H9 (cell line): Measurements from ENCODE around the gene PCDHGB7. TPM values are rescaled to one million over a fixed set of nuclear protein-coding genes. Genes with fewer than 3 reads are reported as not detected.

Source experiments
- DNase-seq: peaks from one replicate; pipeline ENCODE4 v3.0.0-alpha.2; 2017
- H2AFZ ChIP-seq: one replicate; pipeline ENCODE4 v1.6.1; 2013; ENCODE audit warnings: mild to moderate bottlenecking, low read length, control low read depth, moderate library complexity
- H2AK5ac ChIP-seq: 2 replicates; pipeline ENCODE4 v1.6.1; 2013; ENCODE audit warnings: low read length, control low read depth, mixed read lengths; ENCODE audit not compliant: insufficient read length
- H2BK120ac ChIP-seq: one replicate; pipeline ENCODE4 v1.6.1; 2013; ENCODE audit warnings: low read depth, mild to moderate bottlenecking, low read length, control low read depth, inconsistent platforms; ENCODE audit not compliant: poor library complexity, severe bottlenecking
- H2BK12ac ChIP-seq: 2 replicates; pipeline ENCODE4 v1.6.1; 2013; ENCODE audit warnings: low read length, control low read depth, mixed read lengths, low read depth; ENCODE audit not compliant: insufficient read length
- H2BK15ac ChIP-seq: 2 replicates; pipeline ENCODE4 v1.6.1; 2013; ENCODE audit warnings: low read depth, low read length, control low read depth
- H2BK20ac ChIP-seq: one replicate; pipeline ENCODE4 v1.6.1; 2013; ENCODE audit warnings: low read depth, mild to moderate bottlenecking, low read length, control low read depth, inconsistent platforms; ENCODE audit not compliant: poor library complexity, severe bottlenecking
- H2BK5ac ChIP-seq: 2 replicates; pipeline ENCODE4 v1.6.1; 2013; ENCODE audit warnings: low read length, control low read depth, mixed read lengths; ENCODE audit not compliant: insufficient read length
- H3K14ac ChIP-seq: 2 replicates; pipeline ENCODE4 v1.6.1; 2013; ENCODE audit warnings: low read length, control low read depth; ENCODE audit not compliant: insufficient read depth
- H3K18ac ChIP-seq: 2 replicates; pipeline ENCODE4 v1.6.1; 2013; ENCODE audit warnings: low read depth, mild to moderate bottlenecking, mixed read lengths, low read length, control low read depth; ENCODE audit not compliant: insufficient read length
- H3K23ac ChIP-seq: 2 replicates; pipeline ENCODE4 v1.6.1; 2013; ENCODE audit warnings: low read length, control low read depth, mixed read lengths, low read depth; ENCODE audit not compliant: insufficient read length
- H3K23me2 ChIP-seq: 2 replicates; pipeline ENCODE4 v1.6.1; 2013; ENCODE audit warnings: low read depth, mild to moderate bottlenecking, mixed read lengths, low read length, control low read depth; ENCODE audit not compliant: insufficient read length, poor library complexity, severe bottlenecking
- H3K27ac ChIP-seq: 2 replicates; pipeline ENCODE4 v1.5.1; 2013; ENCODE audit warnings: low read length, control low read depth, mixed read lengths, low read depth; ENCODE audit not compliant: insufficient read length
- H3K27me3 ChIP-seq: 2 replicates; pipeline ENCODE4 v1.6.1; 2013; ENCODE audit warnings: low read length, control low read depth, inconsistent platforms; ENCODE audit not compliant: insufficient read depth
- H3K4ac ChIP-seq: 2 replicates; pipeline ENCODE4 v1.6.1; 2013; ENCODE audit warnings: low read depth, mild to moderate bottlenecking, control low read depth, inconsistent platforms, low read length, moderate library complexity
- H3K4me1 ChIP-seq: 2 replicates; pipeline ENCODE4 v1.6.1; 2013; ENCODE audit warnings: low read length, control low read depth, inconsistent platforms; ENCODE audit not compliant: insufficient read depth
- H3K4me2 ChIP-seq: 2 replicates; pipeline ENCODE4 v1.6.1; 2013; ENCODE audit warnings: low read length, control low read depth, mixed read lengths; ENCODE audit not compliant: insufficient read length, insufficient read depth
- H3K56ac ChIP-seq: 2 replicates; pipeline ENCODE4 v1.6.1; 2013; ENCODE audit warnings: low read depth, mild to moderate bottlenecking, mixed read lengths, low read length, control low read depth; ENCODE audit not compliant: insufficient read length
- H3K79me1 ChIP-seq: 2 replicates; pipeline ENCODE4 v1.6.1; 2013; ENCODE audit warnings: low read depth, mild to moderate bottlenecking, moderate library complexity, low read length, control low read depth, inconsistent platforms; ENCODE audit not compliant: insufficient read depth, poor library complexity, severe bottlenecking
- H3K79me2 ChIP-seq: 2 replicates; pipeline ENCODE4 v1.6.1; 2013; ENCODE audit warnings: low read length, control low read depth, inconsistent platforms; ENCODE audit not compliant: insufficient read depth
- H3K9ac ChIP-seq: 2 replicates; pipeline ENCODE4 v1.6.1; 2013; ENCODE audit warnings: low read length, control low read depth, mixed read lengths; ENCODE audit not compliant: insufficient read length; ENCODE audit errors: extremely low read depth
- H3K9me3 ChIP-seq: one replicate; pipeline ENCODE4 v1.6.1; 2013; ENCODE audit warnings: low read depth, low read length, inconsistent platforms; ENCODE audit not compliant: control insufficient read depth
- H3T11ph ChIP-seq: one replicate; pipeline ENCODE4 v1.6.1; 2013; ENCODE audit warnings: mild to moderate bottlenecking, low read length, control low read depth, inconsistent platforms
- H4K20me1 ChIP-seq: one replicate; pipeline ENCODE4 v1.6.1; 2013; ENCODE audit not compliant: control insufficient read depth, insufficient read length, insufficient read depth
- H4K5ac ChIP-seq: 2 replicates; pipeline ENCODE4 v1.6.1; 2013; ENCODE audit warnings: low read depth, mild to moderate bottlenecking, mixed read lengths, low read length, control low read depth; ENCODE audit not compliant: insufficient read length
- H4K8ac ChIP-seq: replicated peaks from 2 replicates; pipeline ENCODE4 v1.6.1; 2013; ENCODE audit warnings: low read length, control low read depth, mixed read lengths, low read depth; ENCODE audit not compliant: insufficient read length
- H4K91ac ChIP-seq: 2 replicates; pipeline ENCODE4 v1.6.1; 2013; ENCODE audit warnings: low read depth, mild to moderate bottlenecking, moderate library complexity, mixed read lengths, low read length, control low read depth; ENCODE audit not compliant: insufficient read length
- H3K27ac Mint-ChIP-seq, 3 experiments: 2 replicates in 2 of 3; 3 replicates in 1 of 3; pipeline ENCODE4 v1.8.0; 2020 to 2021; ENCODE audit warnings: mixed read lengths in 3 of 3, mild to moderate bottlenecking in 1 of 3, moderate library complexity in 1 of 3
- H3K27me3 Mint-ChIP-seq: 2 replicates; pipeline ENCODE4 v1.8.0; 2021; ENCODE audit warnings: low read depth, mild to moderate bottlenecking, moderate library complexity, mixed read lengths
- H3K36me3 Mint-ChIP-seq, 3 experiments: 2 replicates in 2 of 3; 3 replicates in 1 of 3; pipeline ENCODE4 v1.8.0; 2020 to 2021; ENCODE audit warnings: low read depth in 3 of 3, mixed read lengths in 3 of 3; ENCODE audit not compliant: insufficient read depth in 1 of 3
- H3K4me1 Mint-ChIP-seq, 2 experiments: 2 replicates each; pipeline ENCODE4 v1.8.0; 2020; ENCODE audit warnings: mixed read lengths in 2 of 2
- H3K4me3 Mint-ChIP-seq, 2 experiments: 2 replicates in 1 of 2; 3 replicates in 1 of 2; pipeline ENCODE4 v1.8.0; 2020 to 2021; ENCODE audit warnings: mild to moderate bottlenecking in 2 of 2, mixed read lengths in 2 of 2, moderate library complexity in 1 of 2
- H3K9me3 Mint-ChIP-seq, 2 experiments: 2 replicates in 1 of 2; 3 replicates in 1 of 2; pipeline ENCODE4 v1.8.0; 2020; ENCODE audit warnings: mild to moderate bottlenecking in 2 of 2, mixed read lengths in 2 of 2, moderate library complexity in 1 of 2
- WGBS: extraction: QIAGEN DNeasy Blood & Tissue Kit; methylation state at CpG from one replicate; pipeline ENCODE4 v1.1.7; 2013; ENCODE audit warnings: missing lambda C conversion rate, low lambda C conversion rate, mixed read lengths; ENCODE audit not compliant: insufficient read length; ENCODE audit errors: extremely low coverage; 5-methylcytosine and 5-hydroxymethylcytosine counted together
- total RNA-seq: library from RNA; stranded (reverse); gene quantifications from 2 replicates; pipeline ENCODE4 v1.2.1, GENCODE V29; 2021
- TF ChIP-seq, protein P1 (sequence below): fragments of 200-600 bp; sonication (generic); conservative IDR thresholded peaks from 3 replicates; pipeline ENCODE4 v1.8.0; 2021; ENCODE audit warnings: antibody characterized with exemption, mild to moderate bottlenecking

The PCDHGB7 gene
- total RNA-seq, 1 experiment from 2014 or later = 7.7 TPM

DNA sequence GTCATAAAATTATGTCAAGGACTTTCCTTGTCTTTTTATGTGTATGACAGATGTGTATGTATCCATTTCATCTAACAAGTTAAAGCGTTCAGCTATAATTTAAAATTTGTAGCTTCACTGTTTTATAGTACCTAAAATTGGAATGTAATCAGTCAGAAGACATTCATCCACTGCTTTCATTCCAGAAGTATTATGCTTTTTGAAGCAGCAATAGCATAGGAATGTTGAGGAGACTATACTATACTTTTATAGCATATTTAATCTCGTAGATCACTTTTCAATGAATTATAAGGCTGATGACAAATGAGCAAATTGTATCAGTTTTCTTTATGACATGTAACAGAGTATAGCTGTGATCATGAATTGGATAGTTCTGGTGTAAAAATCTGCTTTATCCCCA is 19.7 kb downstream of the PCDHGB7 start:
- H2BK120ac ChIP-seq = no peak overlapping the region
- no CpG with 5 or more reads among the region's 2 CpGs for WGBS
- no peak overlapping the region for H4K8ac ChIP-seq
- H3K27ac ChIP-seq = no peak overlapping the region
- no peak overlapping the region for H4K5ac ChIP-seq
- no peak for DNase-seq
- Mint-ChIP-seq H3K27ac (no peak overlapping the region), H3K4me1 (peaks cover 5 to 9% of the 10 kb centered on the region in 2 experiments; a peak in 3 of 4 replicates), H3K9me3 (peaks cover 27 to 28% of the 10 kb centered on the region in 2 experiments), H3K36me3 (peaks cover 20 to 31% (median 25%) of the 10 kb centered on the region in 3 experiments; a peak in 6 of 7 replicates), H3K4me3 (no peak overlapping the region), H3K27me3 (no peaks in the 10 kb centered on the region)
- H3K23me2 ChIP-seq = no peaks in the 10 kb centered on the region
- no peaks in the 10 kb centered on the region for H3K79me2 ChIP-seq
- H3K56ac ChIP-seq = no peak overlapping the region
- no peak overlapping the region for H3K9ac ChIP-seq
- no peak overlapping the region for H3K4me2 ChIP-seq
- H2AK5ac ChIP-seq = no peak overlapping the region
- peaks cover 2% of the 10 kb centered on the region; the same call in 1 of the 2 replicates for H3K4me1 ChIP-seq
- no peak overlapping the region for H2BK12ac ChIP-seq
- no peak overlapping the region for H3K23ac ChIP-seq
- no peaks in the 10 kb centered on the region for H3K9me3 ChIP-seq
- TF ChIP-seq, protein P1, sequence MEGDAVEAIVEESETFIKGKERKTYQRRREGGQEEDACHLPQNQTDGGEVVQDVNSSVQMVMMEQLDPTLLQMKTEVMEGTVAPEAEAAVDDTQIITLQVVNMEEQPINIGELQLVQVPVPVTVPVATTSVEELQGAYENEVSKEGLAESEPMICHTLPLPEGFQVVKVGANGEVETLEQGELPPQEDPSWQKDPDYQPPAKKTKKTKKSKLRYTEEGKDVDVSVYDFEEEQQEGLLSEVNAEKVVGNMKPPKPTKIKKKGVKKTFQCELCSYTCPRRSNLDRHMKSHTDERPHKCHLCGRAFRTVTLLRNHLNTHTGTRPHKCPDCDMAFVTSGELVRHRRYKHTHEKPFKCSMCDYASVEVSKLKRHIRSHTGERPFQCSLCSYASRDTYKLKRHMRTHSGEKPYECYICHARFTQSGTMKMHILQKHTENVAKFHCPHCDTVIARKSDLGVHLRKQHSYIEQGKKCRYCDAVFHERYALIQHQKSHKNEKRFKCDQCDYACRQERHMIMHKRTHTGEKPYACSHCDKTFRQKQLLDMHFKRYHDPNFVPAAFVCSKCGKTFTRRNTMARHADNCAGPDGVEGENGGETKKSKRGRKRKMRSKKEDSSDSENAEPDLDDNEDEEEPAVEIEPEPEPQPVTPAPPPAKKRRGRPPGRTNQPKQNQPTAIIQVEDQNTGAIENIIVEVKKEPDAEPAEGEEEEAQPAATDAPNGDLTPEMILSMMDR = no peak
- no peak overlapping the region for H3K18ac ChIP-seq
- no peak overlapping the region for H3K4ac ChIP-seq
- no peaks in the 10 kb centered on the region for H4K20me1 ChIP-seq
- H2BK20ac ChIP-seq = no peak overlapping the region
- H4K91ac ChIP-seq = no peak overlapping the region
- H2BK15ac ChIP-seq = no peak overlapping the region
- H2BK5ac ChIP-seq = no peak overlapping the region
- H3K79me1 ChIP-seq = no peaks in the 10 kb centered on the region
- no peak overlapping the region for H3T11ph ChIP-seq
- H2AFZ ChIP-seq = no peak overlapping the region
- H3K14ac ChIP-seq = no peak overlapping the region
- H3K27me3 ChIP-seq = no peaks in the 10 kb centered on the region
